ENCODE measurements around the gene KAT5.
"Not testable (repeated sequence)": the region's sequence is repeated elsewhere in the genome, so short reads cannot be mapped to it uniquely, and the experiment has no call there.

Gene KAT5

DNA sequence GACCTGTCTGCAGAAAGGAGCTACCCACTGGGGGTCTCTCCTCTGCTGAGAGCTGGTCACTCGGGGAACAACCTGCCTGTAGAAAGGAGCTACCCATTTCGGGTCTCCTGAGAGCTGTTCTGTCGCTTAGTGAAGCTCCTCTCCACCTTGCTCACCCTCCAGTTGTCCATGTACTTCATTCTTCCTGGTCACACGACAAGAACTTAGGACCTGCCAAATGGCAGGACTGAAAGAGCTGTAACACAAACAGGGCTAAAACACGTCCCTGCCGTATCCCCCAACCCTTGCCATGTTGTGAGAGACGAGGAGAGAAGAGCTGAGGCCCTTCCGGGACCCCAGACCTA, 32.6 kb downstream of the KAT5 start:
- ChIA-PET POLR2A (no interaction called here), CTCF (interaction anchor here (0.8 to 1.7 kb wide), 4 partner anchors 33 to 277 kb away, joined by 3 to 6 read pairs (median 4); partner anchors contain the start of gene AP5B1)
- DNase-seq (ENCODE audit: extremely low spot score) = no peak
- TF ChIP-seq, protein P1, sequence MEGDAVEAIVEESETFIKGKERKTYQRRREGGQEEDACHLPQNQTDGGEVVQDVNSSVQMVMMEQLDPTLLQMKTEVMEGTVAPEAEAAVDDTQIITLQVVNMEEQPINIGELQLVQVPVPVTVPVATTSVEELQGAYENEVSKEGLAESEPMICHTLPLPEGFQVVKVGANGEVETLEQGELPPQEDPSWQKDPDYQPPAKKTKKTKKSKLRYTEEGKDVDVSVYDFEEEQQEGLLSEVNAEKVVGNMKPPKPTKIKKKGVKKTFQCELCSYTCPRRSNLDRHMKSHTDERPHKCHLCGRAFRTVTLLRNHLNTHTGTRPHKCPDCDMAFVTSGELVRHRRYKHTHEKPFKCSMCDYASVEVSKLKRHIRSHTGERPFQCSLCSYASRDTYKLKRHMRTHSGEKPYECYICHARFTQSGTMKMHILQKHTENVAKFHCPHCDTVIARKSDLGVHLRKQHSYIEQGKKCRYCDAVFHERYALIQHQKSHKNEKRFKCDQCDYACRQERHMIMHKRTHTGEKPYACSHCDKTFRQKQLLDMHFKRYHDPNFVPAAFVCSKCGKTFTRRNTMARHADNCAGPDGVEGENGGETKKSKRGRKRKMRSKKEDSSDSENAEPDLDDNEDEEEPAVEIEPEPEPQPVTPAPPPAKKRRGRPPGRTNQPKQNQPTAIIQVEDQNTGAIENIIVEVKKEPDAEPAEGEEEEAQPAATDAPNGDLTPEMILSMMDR (IDR thresholded peaks at IDR 0.05; ENCODE audit: control extremely low read depth, extremely low read depth, low read depth, missing control alignments) = no peak

DNA sequence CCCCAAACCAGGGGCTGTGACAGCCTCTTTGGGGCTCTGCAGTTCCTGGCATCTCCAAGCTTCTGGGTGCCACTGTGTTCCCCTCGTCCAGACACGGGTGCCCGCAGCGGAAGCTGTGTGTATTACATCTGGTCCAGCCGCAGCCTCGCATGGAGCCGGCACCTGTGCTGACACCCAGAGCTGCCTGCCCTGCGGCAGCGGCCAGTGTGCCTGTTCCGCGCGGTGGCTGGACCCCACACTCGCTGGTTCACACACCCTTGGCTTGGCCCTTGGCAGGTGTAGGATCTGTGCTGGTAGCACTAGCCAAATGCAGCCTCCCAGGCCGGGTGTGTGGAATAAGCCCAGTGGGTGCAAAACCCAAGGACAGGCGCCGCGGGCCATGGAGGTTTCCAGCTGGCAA, 33.0 kb downstream of the KAT5 start:
- POLR2A ChIA-PET = no interaction called here
- CTCF ChIA-PET = interaction anchor here (0.8 to 1.7 kb wide), 4 partner anchors 34 to 277 kb away, joined by 3 to 6 read pairs (median 4); partner anchors contain the start of gene AP5B1
- TF ChIP-seq, protein P1 (IDR thresholded peaks at IDR 0.05; ENCODE audit: control extremely low read depth, extremely low read depth, low read depth, missing control alignments) = no peak
- no peak for DNase-seq (ENCODE audit: extremely low spot score)

GRCh38 chr11:65762169-65762568, 50.1 kb downstream of the KAT5 start:
- DNase-seq (ENCODE audit: extremely low spot score); POLR2A ChIA-PET: not testable (repeated sequence)
- CTCF ChIA-PET = interaction anchor here (3.8 kb wide), 2 partner anchors 8 to 17 kb away, joined by 15 to 24 read pairs; no protein-coding TSS in a partner anchor

GRCh38 chr11:65762816-65763215, 50.8 kb downstream of the KAT5 start:
- CTCF ChIA-PET = not testable (repeated sequence)

GRCh38 chr11:65764434-65764833, 52.4 kb downstream of the KAT5 start:
- no peak for DNase-seq (ENCODE audit: extremely low spot score)
- TF ChIP-seq, protein P1 (IDR thresholded peaks at IDR 0.05; ENCODE audit: control extremely low read depth, extremely low read depth, low read depth, missing control alignments) = no peak
- POLR2A ChIA-PET = no interaction called here
- CTCF ChIA-PET = interaction anchor here (0.7 to 1.3 kb wide), 6 partner anchors 9 to 122 kb away, joined by 3 to 6 read pairs (median 3); no protein-coding TSS in a partner anchor

More at GRCh38 chr11:65762816-65763215, 50.8 kb downstream of the KAT5 start:
- POLR2A ChIA-PET; DNase-seq (ENCODE audit: extremely low spot score): not testable (repeated sequence)

DNA sequence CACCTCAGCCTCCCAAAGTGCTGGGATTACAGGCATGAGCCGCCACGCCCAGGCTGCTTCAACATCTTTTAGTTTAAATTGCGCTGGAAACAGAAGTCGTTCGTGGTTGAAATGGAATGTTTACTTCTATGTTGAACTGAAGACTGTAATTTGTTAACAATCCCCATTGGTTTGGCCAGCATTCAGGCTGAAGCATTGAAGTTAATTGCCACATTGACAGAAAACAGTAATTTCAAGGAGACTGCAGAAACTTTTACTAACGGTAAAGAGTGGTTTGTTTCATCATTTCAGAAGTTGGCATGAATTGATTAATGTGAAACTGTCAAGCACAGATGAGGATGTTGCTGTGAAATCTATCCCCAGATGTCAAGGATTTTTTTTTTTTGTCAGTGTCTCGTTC, 54.5 kb downstream of the KAT5 start:
- CTCF ChIA-PET = interaction anchor here (0.7 to 1.9 kb wide), 5 partner anchors 8 to 61 kb away, joined by 3 to 6 read pairs (median 3); partner anchors contain the start of gene AP5B1
- POLR2A ChIA-PET = no interaction called here
- TF ChIP-seq, protein P1 (IDR thresholded peaks at IDR 0.05; ENCODE audit: control extremely low read depth, extremely low read depth, low read depth, missing control alignments) = no peak
- no peak for DNase-seq (ENCODE audit: extremely low spot score)

DNA sequence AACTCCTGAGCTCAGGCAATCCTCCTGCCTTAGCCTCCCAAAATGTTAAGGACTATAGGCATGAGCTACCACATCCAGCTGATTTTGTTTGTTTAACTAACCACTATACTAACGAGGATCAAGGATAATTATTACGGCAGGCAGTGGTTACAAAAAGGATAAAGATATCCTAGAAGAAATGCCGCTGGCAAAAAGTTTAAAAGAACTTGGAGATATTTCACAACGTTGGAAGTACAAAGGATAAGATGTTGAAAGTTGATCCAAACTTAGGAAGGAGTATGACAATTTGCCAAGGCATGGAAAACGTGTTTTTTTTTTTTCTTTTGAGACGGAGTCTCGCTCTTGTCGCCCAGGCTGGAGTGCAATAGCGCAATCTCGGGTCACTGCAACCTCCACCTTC, 55.4 kb downstream of the KAT5 start:
- TF ChIP-seq, protein P1 (IDR thresholded peaks at IDR 0.05; ENCODE audit: control extremely low read depth, extremely low read depth, low read depth, missing control alignments) = no peak
- CTCF ChIA-PET = interaction anchor here (0.7 to 1.9 kb wide), 6 partner anchors 12 to 142 kb away, joined by 3 to 6 read pairs (median 4); no protein-coding TSS in a partner anchor
- POLR2A ChIA-PET = no interaction called here
- DNase-seq (ENCODE audit: extremely low spot score) = no peak

GRCh38 chr11:65767806-65768205, 55.8 kb downstream of the KAT5 start:
- DNase-seq (ENCODE audit: extremely low spot score); POLR2A ChIA-PET: not testable (repeated sequence)
- CTCF ChIA-PET = interaction anchor here (0.8 to 1.6 kb wide), 4 partner anchors 12 to 142 kb away, joined by 3 to 5 read pairs (median 4); no protein-coding TSS in a partner anchor
